NCI-H146 treated with DMSO at 0.1 percent for 48 hours (cell line): ENCODE data around the gene SLC44A1.
A peak's percentile ranks its signal among the peaks of the same experiment; 100 is the strongest.

Experiments used
- DNase-seq: peaks from one replicate; lab custom pipeline; 2025; ENCODE audit not compliant: unreplicated experiment; lab: John Stamatoyannopoulos, UW

SLC44A1 gene

DNA sequence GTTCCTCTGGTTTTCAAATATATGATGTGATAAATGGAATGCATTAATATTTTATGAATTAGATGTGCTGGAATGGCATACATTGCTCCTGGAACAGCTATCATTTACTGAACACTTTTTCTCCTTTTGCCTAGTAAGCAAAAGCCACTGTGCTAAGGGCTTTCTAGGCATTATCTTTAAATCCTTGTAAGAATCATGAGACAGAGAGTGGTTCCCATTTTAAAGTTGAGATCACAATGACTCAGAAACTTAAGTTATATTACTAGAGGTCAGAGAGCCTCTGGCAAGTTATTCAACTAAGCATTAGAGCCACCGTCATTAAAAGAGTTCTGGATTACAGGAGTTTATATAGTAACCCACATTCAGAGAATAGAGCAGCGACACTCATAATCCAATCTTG is 176.7 kb downstream of the SLC44A1 start:
- no peak for DNase-seq

DNA sequence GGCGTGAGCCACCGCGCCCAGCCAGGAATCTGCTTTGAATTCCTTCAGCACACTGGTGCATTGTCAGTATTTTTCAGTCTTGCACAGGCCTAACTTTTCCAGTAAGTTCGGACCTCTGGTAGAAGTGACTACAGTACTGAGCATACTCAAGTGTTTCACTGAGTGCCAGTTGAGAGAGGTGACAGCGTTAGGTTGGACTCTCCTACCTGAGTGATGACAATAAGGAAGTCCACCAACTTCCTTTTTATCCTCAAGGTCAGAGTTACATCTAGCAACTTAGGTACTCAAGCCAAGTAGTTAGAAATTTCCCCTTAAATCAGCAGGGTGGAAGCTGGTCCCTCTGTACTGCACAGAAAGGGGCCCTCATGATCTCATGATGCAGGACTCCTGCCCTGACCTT is 177.4 kb downstream of the SLC44A1 start:
- no peak for DNase-seq

DNA sequence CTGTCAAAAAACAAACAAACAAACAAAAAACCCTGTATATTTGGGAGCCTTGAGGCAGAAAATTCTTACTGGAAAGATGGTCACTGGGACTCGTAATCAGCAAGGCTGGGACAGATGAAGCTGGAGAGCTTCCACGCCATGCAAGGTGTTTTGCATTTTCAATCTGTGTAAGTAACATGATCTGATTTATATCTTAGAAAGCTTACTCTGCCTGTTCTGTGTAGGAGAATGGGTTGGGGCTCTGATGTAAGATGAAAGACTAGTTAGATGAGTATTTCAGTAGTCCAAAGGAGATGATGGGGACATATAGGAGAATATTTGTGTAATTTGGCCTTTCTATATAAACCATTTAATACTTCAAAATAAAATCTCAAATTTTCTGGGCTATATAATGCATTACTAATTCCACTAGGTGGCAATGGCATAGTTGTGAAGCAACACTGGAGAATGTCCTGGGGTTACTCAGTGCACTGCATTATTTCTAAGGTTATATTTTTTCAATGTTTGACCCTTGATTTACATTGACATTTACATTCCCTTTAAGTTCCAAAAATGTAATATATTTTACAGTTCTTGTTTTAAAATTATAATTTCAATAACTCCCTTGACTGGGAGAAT is 181.5 kb downstream of the SLC44A1 start:
- no peak for DNase-seq

DNA sequence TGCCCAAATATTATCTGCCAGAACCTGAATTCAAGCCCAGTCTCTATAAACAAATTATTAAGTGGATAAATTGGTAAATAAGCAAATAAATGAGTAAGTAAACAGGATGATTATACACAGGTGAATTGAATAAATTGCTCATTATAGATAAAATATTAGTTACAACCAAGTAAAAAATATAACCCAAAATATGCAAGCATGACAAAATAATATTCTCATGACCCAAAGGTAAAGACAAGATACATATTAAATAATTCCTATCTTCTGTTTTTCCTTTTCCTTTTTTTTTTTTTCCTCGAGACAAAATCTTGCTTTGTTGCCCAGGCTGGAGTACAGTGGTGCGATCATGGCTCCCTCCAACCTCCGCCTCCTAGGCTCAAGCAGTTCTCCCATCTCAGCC is 182.2 kb downstream of the SLC44A1 start:
- no peak for DNase-seq

DNA sequence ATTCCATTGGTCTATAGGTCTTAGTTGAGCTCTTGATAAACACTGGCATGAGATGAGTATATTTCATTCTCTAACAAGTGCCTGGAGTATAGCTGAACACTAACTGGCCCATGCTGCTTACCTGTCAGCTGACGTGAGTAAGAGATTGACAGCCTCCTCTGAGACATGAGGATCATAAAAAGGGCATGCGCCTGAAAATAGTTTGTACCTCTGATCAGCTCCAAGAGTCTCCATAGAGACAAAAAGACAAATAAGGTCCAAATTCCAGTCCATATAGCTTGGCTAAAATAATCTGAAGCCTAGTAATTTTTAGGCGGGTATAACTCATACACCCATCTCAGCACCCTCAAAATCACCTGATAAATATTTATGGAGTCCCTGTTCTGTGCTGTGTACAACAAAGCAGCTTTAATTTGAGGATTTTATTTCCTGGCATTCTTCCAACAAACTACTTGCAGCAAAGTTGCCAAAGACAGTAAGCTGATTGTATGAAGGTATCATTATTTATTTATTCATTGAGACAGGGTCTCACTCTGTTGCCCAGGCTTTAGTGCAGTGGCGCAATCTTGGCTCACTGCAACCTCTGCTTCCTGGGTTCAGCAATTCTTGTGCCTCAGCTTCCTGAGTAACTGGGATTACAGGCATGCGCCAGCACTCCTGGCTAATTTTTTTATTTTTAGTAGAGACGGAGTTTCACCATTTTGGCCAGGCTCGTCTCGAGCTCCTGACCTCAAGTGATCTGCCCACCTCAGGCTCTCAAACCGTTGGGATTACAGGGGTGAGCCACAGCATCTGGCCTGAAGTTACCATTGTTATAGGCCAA is 187.2 kb downstream of the SLC44A1 start:
- no peak for DNase-seq

DNA sequence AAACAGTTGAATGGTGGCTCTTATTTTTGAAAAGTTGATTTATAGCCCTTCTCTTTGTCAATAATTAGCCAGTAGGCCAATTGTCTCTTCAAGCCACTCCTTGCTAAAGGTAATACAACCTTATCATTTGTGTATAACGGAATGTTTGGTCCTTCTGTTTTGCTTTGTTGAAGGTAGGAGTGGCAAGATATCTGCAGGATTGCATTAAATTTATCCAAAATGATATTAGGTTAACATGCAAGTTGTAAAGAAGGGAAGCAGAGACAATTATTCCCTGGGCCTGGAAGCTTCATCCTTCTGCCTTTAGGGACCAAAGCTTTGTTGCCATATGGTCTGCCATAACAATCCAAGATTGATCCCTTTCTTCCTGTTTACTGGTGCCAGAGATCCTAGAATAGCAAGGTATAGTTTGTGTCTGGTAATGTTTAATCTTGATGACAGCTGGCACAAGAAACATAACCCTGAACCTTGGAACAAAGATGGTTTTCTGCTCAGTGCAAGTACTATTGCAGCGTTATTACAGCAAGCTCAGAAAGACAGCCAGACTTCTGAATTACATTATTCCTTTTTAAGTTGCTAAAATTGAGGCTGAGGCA is 187.9 kb downstream of the SLC44A1 start:
- DNase-seq: no peak

DNA sequence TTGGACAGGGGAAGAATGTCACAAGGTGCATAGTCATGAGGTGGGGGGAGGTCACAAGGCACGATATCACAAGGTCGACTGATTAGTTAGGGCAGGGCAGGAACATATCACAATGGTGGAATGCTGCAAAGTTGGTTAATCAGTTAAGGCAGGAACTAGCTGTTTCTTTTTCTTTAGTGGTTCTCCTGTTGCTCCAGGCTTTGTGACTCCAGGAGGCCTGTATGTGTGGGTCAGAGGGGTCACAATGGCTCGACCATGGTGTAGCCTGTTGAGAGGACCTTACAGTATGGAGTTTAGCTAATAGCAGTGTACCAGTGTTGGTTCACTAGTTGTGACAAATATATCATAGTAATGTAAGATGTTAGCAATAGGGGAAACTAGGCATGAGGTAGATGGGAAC is 191.0 kb downstream of the SLC44A1 start:
- DNase-seq: no peak

DNA sequence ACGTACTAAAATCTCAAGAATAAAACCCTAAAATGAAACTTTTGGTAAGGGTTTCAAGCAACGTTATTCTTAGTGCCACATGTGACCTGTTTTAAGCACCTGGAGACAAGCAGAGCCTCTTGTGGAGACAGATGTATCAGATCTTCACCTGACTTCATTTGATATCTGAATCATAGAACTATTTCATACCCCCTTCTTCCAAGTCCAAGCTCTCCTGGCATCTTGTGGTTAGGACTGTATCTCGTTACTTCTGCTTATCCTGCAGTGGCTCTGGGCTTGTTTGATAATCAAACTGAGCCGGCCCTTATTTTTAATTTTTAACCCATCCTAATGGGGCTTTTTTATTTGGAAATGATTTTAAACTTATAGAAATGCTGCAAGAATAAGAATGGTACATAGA is 192.3 kb downstream of the SLC44A1 start:
- DNase-seq: no peak

DNA sequence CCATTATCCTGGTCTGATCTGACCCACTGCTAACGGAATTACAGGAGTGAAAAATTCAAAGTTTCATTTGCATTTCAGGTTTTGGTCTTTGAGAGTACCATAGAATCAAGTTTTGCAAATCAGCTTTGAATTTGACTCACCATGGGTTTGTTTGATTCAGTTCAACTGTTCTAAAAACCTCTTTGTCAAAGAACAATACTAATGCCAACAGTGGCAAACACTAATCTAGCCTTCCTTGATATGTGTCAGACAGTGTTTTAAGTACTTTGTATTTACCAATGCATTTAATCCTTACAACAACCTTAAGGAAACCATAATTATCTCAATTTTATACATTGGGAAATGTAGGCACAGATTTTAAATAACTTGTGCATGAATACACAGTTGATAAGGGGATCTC is 193.3 kb downstream of the SLC44A1 start:
- DNase-seq: no peak

DNA sequence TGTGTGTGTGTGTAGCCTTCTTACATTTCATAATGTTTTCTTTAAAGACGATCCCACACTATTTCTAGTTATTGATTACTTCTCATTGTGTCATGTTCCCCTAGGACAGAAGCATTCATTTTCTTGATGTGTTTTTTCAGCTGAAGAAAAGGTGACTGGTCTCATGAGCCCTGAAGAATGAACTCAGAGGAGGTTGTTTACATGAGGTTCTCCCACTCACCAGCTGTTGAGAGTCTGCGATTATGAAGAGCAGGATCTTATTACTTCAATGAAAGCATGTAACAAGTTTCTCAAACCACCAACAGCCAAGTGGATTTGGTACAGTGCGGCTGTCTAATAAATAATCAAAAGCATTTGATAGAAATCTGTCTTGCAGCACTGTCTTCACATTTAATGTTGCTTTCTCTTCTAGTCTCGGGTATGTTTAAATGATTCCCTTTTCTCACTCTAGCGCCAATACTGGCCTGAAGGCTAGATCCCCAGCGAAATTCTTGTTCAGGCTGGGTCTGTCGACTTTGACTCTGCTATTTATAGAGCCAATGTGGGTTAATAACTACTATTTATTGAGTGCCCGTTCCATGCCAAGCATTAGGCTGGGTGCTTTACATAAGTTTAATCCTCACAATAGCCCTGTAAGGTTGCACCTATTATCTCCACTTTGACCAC is 193.8 kb downstream of the SLC44A1 start:
- DNase-seq: no peak

DNA sequence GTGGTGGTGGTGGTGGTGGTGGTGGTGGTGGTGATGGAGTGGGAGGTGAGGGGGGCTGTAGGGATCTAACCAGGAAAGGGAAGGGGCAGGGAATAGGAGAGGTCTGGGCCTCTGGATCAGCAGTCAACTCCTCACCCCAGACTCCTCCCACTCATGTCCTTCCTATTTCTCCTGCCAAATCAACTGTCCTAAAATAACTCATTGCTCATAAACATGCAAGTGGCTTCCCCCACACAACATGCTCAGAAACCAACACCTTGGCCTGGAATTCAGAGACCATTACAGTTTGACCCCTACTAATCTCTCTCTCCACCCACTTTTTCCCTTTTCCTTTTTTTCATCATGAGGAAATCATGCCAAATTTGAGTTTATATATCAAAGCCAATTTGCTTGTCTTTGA is 195.0 kb downstream of the SLC44A1 start:
- DNase-seq: no peak

DNA sequence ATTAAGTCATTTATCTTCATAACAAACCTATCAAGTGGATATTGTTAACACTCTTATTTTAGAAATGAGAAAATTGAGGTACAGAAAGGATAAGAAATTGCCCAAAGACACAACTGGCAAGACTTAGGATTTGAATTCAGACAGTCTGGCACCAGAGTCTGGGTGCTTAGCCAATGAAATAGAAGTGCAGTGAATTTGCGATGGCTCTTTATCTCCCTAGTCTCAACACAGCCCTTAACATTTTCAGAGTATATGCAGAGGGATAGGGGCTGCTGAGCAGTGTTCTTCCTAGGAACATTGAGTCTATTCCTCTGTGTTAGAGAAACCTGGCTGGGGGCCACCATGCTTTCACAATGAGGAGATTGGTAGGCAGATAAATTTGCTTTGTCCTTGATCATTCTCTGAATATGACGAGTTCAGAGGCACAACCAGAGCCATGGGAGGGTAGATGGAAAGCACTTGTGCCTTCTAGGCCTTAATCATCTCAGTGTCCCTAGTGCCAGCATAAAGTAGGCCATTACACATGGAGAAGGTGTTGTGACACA is 197.2 kb downstream of the SLC44A1 start:
- no peak for DNase-seq

DNA sequence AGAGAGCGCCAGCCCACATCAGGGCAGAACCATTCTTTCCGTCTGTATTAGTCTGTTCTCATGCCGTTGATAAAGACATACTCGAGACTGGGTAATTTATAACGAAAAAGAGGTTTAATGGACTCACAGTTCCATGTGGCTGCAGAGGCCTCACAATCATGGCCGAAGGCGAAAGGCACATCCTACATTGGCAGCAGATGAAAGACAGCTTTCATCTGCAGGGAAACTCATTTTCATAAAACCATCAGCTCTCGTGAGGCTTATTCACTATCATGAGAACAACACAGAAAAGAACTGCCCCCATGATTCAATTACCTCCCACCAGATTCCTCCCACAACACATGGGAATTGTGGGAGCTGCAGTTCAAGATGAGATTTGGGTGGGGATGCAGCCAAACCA is 198.7 kb downstream of the SLC44A1 start:
- no peak for DNase-seq

DNA sequence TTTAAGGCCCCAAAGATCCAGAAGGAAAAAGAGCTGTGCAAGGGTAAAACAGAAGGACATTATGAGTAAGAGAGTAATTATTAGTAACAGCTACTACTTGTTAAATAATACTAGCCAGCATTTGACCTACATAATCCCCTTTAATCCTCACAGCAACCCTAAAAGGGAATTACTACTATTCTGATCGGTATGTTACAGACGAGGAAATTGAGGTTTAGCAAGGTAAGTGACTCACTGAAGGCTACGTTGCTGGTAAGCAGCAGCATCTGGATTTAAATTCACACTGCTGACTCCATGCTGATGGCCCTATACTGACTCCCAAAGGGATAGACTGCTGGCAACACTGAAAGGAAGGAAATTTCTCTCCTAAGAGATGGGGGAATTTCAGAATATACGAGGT is 199.7 kb downstream of the SLC44A1 start:
- DNase-seq: no peak

DNA sequence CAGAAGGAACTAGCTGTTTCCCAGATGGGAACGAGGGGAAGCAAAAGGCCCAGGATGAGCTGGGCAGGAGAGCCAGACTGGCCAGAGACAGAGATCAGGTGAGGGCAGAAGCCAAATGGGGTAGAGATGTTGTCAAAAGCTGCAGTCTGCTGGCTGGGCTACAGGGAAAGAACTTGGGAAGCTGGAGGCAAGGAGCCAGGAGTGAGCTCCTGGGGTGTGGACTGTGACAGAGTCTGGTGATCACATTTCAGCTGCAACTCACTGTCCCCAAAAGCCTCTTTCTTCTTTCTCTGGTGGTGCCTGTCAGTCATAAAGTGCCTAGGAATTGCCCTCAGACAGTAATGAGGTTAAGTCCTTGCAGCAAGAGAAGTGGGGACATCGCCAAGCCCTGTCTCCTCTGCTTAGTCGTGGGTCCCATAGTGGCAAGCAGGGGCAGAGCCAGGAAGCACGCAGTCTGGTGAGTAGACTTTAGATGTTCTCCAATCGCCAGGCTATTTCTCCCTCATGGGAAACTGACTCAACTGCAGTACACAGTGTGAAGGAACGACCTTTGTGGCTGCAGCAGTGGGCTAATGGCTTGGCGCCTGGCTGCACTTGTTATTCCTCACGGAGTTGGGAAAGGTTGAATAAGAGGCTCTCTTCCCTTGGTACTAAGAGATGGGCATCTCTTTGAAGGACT is 200.9 kb downstream of the SLC44A1 start:
- DNase-seq: no peak

DNA sequence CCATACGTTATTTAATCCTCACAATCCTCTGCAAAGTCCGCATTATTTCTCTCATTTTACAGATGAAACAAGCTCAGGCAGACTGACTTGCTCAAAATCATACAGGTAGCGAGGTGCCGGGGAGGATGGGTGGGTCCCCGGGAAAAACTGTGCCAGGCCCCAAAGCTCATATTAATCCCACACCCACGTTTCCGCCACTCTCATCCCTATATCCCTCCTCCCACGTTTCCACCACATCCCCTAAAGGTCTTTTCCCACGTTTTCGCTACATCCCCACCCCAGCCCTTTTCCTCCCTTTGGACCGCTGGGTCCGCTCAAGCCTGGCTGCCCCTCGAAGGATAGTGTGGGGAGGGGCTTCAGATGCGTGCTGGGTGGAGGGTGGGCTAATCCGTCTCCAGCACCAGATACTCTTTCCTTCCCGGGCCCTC is 202.9 kb downstream of the SLC44A1 start:
- DNase-seq: no peak

DNA sequence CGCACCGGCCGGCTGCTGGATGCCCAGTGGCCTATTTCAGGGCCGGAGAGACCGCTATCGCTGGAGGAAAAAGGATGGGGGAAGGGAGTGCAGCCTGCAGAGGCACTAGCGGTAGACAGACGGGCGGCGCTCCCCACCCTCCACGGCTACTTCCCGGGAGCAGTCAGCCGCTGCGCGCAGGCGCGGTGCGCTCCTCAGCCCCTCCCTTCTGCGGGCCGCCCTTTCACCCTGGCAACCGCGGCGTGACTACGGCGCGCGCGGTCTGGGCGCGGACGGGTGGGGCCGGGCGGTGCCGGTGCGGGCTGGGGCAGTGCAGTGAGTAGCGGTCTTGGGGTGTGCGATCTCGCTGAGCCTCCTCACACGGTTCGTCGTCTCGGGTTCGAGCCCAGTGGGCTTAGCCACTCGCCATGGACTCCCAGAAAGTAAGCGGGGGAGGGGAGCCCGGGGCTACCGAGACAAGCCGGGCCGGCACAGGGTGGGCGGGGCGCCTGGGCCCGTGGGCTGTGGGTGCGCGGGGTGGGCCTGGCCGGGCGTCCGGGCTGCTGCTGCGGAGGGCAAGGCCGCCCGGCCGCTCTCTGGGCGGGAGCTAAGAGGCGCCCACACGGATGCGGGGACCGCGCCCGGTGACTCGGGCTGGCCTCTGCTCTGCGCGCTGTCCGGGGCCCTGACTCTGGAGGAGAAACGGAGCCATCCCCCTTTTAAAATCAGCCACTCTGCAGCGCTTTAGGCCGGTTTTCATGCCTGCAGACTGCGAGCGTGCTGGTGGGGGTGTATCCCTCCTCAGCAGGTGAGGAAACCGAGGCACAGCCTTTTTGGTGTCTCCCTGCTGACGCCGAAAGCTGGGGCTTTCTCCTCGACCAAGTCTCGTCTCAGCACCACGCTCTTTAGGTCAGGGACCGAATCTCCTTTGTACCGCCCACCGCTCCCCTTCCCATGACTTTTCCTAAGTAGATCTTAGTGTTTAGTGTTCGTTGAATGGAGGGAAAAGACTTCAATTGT is 203.7 kb downstream of the SLC44A1 start, which contains the start of gene FSD1L:
TSS of gene FSD1L (plus strand) at position 221 of the 999 bp plus-strand sequence. CDS start at position 408, 187 bp downstream.
- DNase-seq: peak; percentile 85

DNA sequence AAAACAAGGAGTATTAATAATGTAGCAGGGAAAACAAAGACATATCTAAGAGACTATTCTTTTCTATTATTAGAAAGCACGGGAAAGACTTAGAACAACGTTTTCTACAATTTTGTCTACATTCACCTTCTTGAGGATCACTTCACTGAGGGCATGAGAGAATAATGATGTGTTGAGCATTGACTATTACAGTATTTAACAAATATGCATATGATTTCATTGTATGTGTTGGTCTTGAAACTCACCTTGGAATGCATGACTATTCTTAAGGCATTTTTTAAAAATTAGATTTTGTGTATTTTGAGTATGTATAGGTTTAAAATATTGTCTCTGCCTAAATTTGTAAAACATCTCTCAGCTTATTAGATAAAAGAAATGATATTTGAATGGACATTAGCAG is 204.6 kb downstream of the SLC44A1 start:
- no peak for DNase-seq

DNA sequence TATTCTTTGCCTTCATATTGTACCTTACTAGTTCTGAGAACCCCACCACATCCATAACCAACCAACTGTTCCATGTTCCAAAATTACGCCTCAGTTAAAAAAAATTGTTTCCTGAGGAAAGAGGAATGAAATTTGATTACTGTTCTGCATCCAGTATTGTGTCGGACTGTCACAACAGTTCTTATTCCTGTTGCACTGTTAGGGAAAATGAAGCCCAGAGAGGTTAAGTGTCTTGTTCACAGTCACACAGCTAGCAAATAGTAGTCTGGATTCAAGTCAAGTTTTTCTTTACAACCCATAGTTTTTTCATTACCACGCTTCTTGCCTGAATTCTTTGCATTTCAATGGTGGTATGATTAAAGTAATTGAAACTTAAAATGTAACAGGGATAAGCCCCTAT is 207.7 kb downstream of the SLC44A1 start:
- DNase-seq: no peak
